Ishikawa (cell line): ENCODE results near the gene NDUFA9.

Source experiments
- CEBPB ChIP-seq: IDR thresholded peaks from 2 replicates; pipeline ENCODE4 v1.6.1; 2012
- CREB1 ChIP-seq: IDR thresholded peaks from 2 replicates; pipeline ENCODE4 v1.6.1; 2012; ENCODE audit warnings: low read depth
- EGR1 ChIP-seq: IDR thresholded peaks from 2 replicates; pipeline ENCODE4 v1.6.1; 2012
- EP300 ChIP-seq: IDR thresholded peaks from 2 replicates; pipeline ENCODE4 v1.6.1; 2012; ENCODE audit warnings: borderline replicate concordance
- FOXM1 ChIP-seq: IDR thresholded peaks from 2 replicates; pipeline ENCODE4 v1.6.1; 2012; ENCODE audit warnings: low read depth, borderline replicate concordance
- MAX ChIP-seq: IDR thresholded peaks from 2 replicates; pipeline ENCODE4 v1.6.1; 2012
- NFIC ChIP-seq: IDR thresholded peaks from 2 replicates; pipeline ENCODE4 v1.6.1; 2012
- RAD21 ChIP-seq: IDR thresholded peaks from 2 replicates; pipeline ENCODE4 v1.6.1; 2012; ENCODE audit warnings: low read depth
- REST ChIP-seq: IDR thresholded peaks from 2 replicates; pipeline ENCODE4 v1.6.1; 2012; ENCODE audit warnings: low read depth, mild to moderate bottlenecking
- TAF1 ChIP-seq: IDR thresholded peaks from 2 replicates; pipeline ENCODE4 v1.6.1; 2012; ENCODE audit warnings: low read depth, mild to moderate bottlenecking
- TCF12 ChIP-seq: IDR thresholded peaks from 2 replicates; pipeline ENCODE4 v1.6.1; 2012; ENCODE audit warnings: low read depth
- TEAD4 ChIP-seq: IDR thresholded peaks from 2 replicates; pipeline ENCODE4 v1.6.1; 2012
- USF1 ChIP-seq: IDR thresholded peaks from 2 replicates; pipeline ENCODE4 v1.6.1; 2012
- YY1 ChIP-seq: IDR thresholded peaks from 2 replicates; pipeline ENCODE4 v1.6.1; 2012; ENCODE audit warnings: low read depth
- ZBTB7A ChIP-seq: IDR thresholded peaks from 2 replicates; pipeline ENCODE4 v1.6.1; 2012; ENCODE audit warnings: low read depth

Gene NDUFA9

GRCh38 chr12:4609071-4609470 lies 39.8 kb upstream of the NDUFA9 start:
- TF ChIP-seq ZBTB7A (no peak), EP300 (no peak), RAD21 (no peak), TCF12 (no peak), TAF1 (no peak), TEAD4 (no peak), EGR1 (no peak), NFIC (no peak), FOXM1 (no peak), CREB1 (no peak), CEBPB (no peak), USF1 (no peak), YY1 (no peak), MAX (no peak)

GRCh38 chr12:4610481-4610880 lies 38.4 kb upstream of the NDUFA9 start:
- TF ChIP-seq FOXM1 (no peak), EGR1 (no peak), RAD21 (no peak), NFIC (no peak), EP300 (no peak), TEAD4 (no peak), MAX (no peak), ZBTB7A (no peak), YY1 (no peak), USF1 (no peak), TAF1 (no peak), REST (no peak), CREB1 (no peak), TCF12 (no peak), CEBPB (no peak)

GRCh38 chr12:4615667-4616066 lies 33.2 kb upstream of the NDUFA9 start:
- TF ChIP-seq REST: no peak
- no peak for TF ChIP-seq TCF12
- TF ChIP-seq CEBPB: no peak
- no peak for TF ChIP-seq EP300
- no peak for TF ChIP-seq USF1
- no peak for TF ChIP-seq YY1

DNA sequence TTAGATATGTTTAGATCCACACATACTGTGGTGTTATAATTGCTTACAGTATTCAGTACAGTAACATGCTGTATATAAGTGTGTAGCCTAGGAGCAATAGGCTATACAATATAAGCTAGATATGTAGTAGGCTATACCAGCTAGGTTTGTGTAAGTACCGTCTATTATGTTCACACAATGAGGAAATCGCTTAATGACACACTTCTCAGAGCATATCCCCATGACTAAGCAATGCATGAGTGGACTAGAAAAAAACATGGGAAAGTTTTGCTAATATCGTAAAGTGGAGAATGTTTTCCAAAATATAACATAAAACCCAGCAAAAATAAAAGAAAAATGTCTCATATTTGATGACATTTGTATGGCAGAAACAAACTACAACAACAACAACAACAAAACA lies 27.4 kb upstream of the NDUFA9 start:
- TF ChIP-seq NFIC: no peak
- no peak for TF ChIP-seq CREB1
- TF ChIP-seq EGR1: no peak
- TF ChIP-seq YY1: no peak
- no peak for TF ChIP-seq TEAD4
- TF ChIP-seq ZBTB7A: no peak
- no peak for TF ChIP-seq USF1
- TF ChIP-seq CEBPB: no peak
- TF ChIP-seq TAF1: no peak
- no peak for TF ChIP-seq EP300
- TF ChIP-seq MAX: no peak
- TF ChIP-seq FOXM1: no peak
- no peak for TF ChIP-seq TCF12
- no peak for TF ChIP-seq RAD21
- no peak for TF ChIP-seq REST
